Sigmoid colon (tissue), 4 donors: ENCODE results near the gene PTX4.

Experiments
- EP300 ChIP-seq, 4 donors: sonication (generic); formaldehyde crosslinking; IDR thresholded peaks; one replicate each; pipeline ENCODE4 v1.6.1; 2017; ENCODE audit warnings: antibody characterized with exemption in 4 of 4
- POLR2A ChIP-seq, 2 donors: fragments of 450-650 bp; IDR thresholded peaks; one replicate each; pipeline ENCODE4 v1.6.1; 2016; ENCODE audit warnings: antibody characterized with exemption in 2 of 2, mild to moderate bottlenecking in 2 of 2, moderate library complexity in 2 of 2
- POLR2AphosphoS5 ChIP-seq, 4 donors: sonication (generic); formaldehyde crosslinking; IDR thresholded peaks; one replicate each; pipeline ENCODE4 v1.6.1; 2017; ENCODE audit warnings: antibody characterized with exemption in 4 of 4
- TF ChIP-seq, protein P1 (sequence below), 4 experiments: fragments of 450-650 bp in 3 of 4; fragments of 200-600 bp in 1 of 4; IDR thresholded peaks; one replicate each; pipeline ENCODE4 v1.5.1; 2016 to 2019; ENCODE audit warnings: antibody characterized with exemption in 4 of 4, mild to moderate bottlenecking in 3 of 4, moderate library complexity in 2 of 4

DNA sequence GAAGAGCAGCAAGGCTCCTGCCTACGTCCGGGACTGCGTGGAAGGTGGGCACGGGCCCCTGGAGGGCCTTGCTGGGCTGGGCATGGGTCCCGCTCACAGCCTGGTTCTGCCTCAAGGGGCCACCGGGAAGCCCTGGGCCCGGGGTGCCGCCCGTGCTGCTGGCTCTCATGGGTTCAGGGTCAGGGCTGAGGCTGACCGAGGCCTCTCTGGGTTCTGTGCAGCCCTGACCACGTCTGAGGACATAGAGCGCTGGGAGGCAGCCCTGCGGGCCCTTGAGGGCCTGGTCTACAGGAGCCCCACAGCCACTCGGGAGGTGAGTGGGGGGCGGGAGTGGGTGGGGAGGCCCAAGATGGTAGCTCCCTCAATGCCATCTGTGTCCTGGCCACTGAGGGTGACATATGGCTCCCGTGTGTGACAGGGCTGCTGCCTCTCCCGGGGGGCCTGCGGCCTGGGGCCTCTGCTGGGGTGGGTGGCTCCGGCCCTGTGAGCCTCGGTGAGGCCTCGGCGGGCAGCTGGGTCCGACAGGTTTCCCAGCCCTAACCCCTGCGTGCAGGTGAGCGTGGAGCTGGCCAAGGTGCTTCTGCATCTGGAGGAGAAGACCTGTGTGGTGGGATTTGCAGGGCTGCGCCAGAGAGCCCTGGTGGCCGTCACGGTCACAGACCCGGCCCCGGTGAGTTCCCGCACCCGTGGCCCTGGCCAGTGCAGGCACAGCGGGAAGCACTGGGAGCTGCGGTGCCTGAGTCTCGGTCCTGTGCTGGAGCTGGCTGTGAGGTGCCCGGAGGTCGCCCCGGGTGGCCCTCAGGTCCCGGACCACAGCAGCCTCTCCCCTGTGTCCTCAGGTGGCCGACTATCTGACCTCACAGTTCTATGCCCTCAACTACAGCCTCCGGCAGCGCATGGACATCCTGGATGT lies 13.6 kb upstream of the PTX4 start:
- TF ChIP-seq, protein P1, sequence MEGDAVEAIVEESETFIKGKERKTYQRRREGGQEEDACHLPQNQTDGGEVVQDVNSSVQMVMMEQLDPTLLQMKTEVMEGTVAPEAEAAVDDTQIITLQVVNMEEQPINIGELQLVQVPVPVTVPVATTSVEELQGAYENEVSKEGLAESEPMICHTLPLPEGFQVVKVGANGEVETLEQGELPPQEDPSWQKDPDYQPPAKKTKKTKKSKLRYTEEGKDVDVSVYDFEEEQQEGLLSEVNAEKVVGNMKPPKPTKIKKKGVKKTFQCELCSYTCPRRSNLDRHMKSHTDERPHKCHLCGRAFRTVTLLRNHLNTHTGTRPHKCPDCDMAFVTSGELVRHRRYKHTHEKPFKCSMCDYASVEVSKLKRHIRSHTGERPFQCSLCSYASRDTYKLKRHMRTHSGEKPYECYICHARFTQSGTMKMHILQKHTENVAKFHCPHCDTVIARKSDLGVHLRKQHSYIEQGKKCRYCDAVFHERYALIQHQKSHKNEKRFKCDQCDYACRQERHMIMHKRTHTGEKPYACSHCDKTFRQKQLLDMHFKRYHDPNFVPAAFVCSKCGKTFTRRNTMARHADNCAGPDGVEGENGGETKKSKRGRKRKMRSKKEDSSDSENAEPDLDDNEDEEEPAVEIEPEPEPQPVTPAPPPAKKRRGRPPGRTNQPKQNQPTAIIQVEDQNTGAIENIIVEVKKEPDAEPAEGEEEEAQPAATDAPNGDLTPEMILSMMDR (IDR thresholded peaks at IDR 0.05): no peak
- TF ChIP-seq POLR2A (IDR thresholded peaks at IDR 0.05) (no peak), POLR2AphosphoS5 (IDR thresholded peaks at IDR 0.05) (no peak), EP300 (IDR thresholded peaks at IDR 0.05) (no peak)
